HG02840 (cell line): ENCODE measurements around the gene CD79A.

ENCODE experiments used
- ATAC-seq: cut with Tn5 transposase; IDR thresholded peaks from one replicate; pipeline ENCODE4 v1.9.1; 2021; ENCODE audit warnings: mild to moderate bottlenecking, moderate library complexity, moderate number of reproducible peaks; ENCODE audit not compliant: unreplicated experiment, low FRiP score

The CD79A gene

GRCh38 chr19:41917676-41918075, 40.6 kb downstream of the CD79A start:
- no peak for ATAC-seq

GRCh38 chr19:41918095-41918494, 41.0 kb downstream of the CD79A start:
- ATAC-seq: no peak

- ATAC-seq: no peak
Measured at GRCh38 chr19:41918653-41919244, 41.7 kb downstream of the CD79A start.

GRCh38 chr19:41919948-41920712, 43.1 kb downstream of the CD79A start:
- ATAC-seq: no peak

GRCh38 chr19:41920882-41921576, 44.0 kb downstream of the CD79A start:
- ATAC-seq: no peak

- ATAC-seq: no peak
Measured at GRCh38 chr19:41921577-41922576, 44.8 kb downstream of the CD79A start.

- no peak for ATAC-seq
Measured at GRCh38 chr19:41922585-41922984, 45.5 kb downstream of the CD79A start.

- ATAC-seq: no peak
Measured at GRCh38 chr19:41923045-41923788, 46.1 kb downstream of the CD79A start.

GRCh38 chr19:41924151-41925145, 47.4 kb downstream of the CD79A start:
- ATAC-seq: no peak

- no peak for ATAC-seq
Measured at GRCh38 chr19:41925208-41926003, 48.3 kb downstream of the CD79A start.

GRCh38 chr19:41926028-41926762, 49.1 kb downstream of the CD79A start:
- no peak for ATAC-seq

GRCh38 chr19:41926763-41927496, 49.9 kb downstream of the CD79A start:
- ATAC-seq: no peak

GRCh38 chr19:41927497-41928192, 50.6 kb downstream of the CD79A start:
- no peak for ATAC-seq

- ATAC-seq: no peak
Measured at GRCh38 chr19:41928221-41928683, 51.2 kb downstream of the CD79A start, which contains the start of gene ERFL. Gene ERFL, minus strand, starts transcription at chr19:41928449. Its CDS starts 15,530 bp downstream, at chr19:41912919.

- ATAC-seq: no peak
Measured at GRCh38 chr19:41928754-41929535, 51.9 kb downstream of the CD79A start.
